GM12878 (cell line): ENCODE results near the gene FAR1. TPM values are rescaled to one million over a fixed set of nuclear protein-coding genes. Genes with fewer than 3 reads are reported as not detected.

Experiments used
- ATAC-seq: fragments of 200-7000 bp; cut with Tn5 transposase; 3 replicates; pipeline ENCODE4 v1.9.1; 2020; ENCODE audit warnings: mild to moderate bottlenecking, moderate library complexity
- BruUV-seq: library from RNA; stranded (reverse); fragments of 400-500 nt; replicated peaks from 2 replicates; lab custom pipeline; 2021; lab: Mats Ljungman, UMichigan
- CTCF ChIA-PET: fragments of 300-600 bp; sonication (Branson Sonifier 250); formaldehyde crosslinking; extraction: SDS; loops from one replicate; lab custom pipeline; 2021; ENCODE audit warnings: inconsistent platforms; lab: Yijun Ruan, JAX
- POLR2A ChIA-PET: fragments of 350-600 bp; formaldehyde crosslinking; extraction: SDS; loops from one replicate; lab custom pipeline; 2021; ENCODE audit warnings: inconsistent platforms; lab: Charles Lee
- RAD21 ChIA-PET: fragments of 300-600 bp; sonication (Branson Sonifier 250); formaldehyde crosslinking; loops from one replicate; lab custom pipeline; 2023; ENCODE audit warnings: antibody characterized with exemption; ENCODE audit not compliant: unreplicated experiment; lab: Charles Lee
- SMC1A ChIA-PET: fragments of 300-600 bp; sonication (Branson Sonifier 250); formaldehyde crosslinking; loops from one replicate; lab custom pipeline; 2023; ENCODE audit not compliant: unreplicated experiment, uncharacterized antibody; lab: Charles Lee
- DNase-seq: peaks from one replicate; pipeline ENCODE4 v3.0.0-alpha.2; 2011; ENCODE audit warnings: low read depth, low spot score
- FAIRE-seq: peaks from 3 replicates; lab custom pipeline; 2011; peaks lifted over from hg19 to GRCh38; lab: Jason Lieb, UNC
- H2AFZ ChIP-seq: 2 replicates; pipeline ENCODE4 v1.6.0; 2011; ENCODE audit warnings: low read depth, low read length, control low read depth; ENCODE audit not compliant: control insufficient read depth
- H3K27ac ChIP-seq: 2 replicates; pipeline ENCODE4 v1.5.1; 2011; ENCODE audit warnings: control low read depth; ENCODE audit not compliant: control insufficient read depth, insufficient read depth
- H3K27me3 ChIP-seq, 2 experiments: replicated peaks in 1 of 2; 2 replicates each; pipeline versions ENCODE4 v1.6.0 to v1.6.1; 2011; ENCODE audit warnings: low read length in 1 of 2; ENCODE audit not compliant: control insufficient read depth in 2 of 2, insufficient read depth in 2 of 2
- H3K36me3 ChIP-seq, 2 experiments: 2 replicates each; pipeline ENCODE4 v1.5.1; 2011; ENCODE audit warnings: low read length in 1 of 2; ENCODE audit not compliant: control insufficient read depth in 2 of 2, insufficient read depth in 2 of 2
- H3K4me1 ChIP-seq: 2 replicates; pipeline ENCODE4 v1.6.1; 2011; ENCODE audit warnings: mild to moderate bottlenecking, low read length, moderate library complexity, mixed read lengths; ENCODE audit not compliant: control insufficient read depth, insufficient read depth
- H3K4me2 ChIP-seq: 2 replicates; pipeline ENCODE4 v1.6.0; 2011; ENCODE audit warnings: control low read depth; ENCODE audit not compliant: control insufficient read depth, insufficient read depth
- H3K4me3 ChIP-seq: fragments of 200-600 bp; sonication (generic); 2 replicates; pipeline ENCODE4 v1.5.1; 2016
- H3K79me2 ChIP-seq: 2 replicates; pipeline ENCODE4 v1.6.0; 2011; ENCODE audit warnings: low read length; ENCODE audit not compliant: control insufficient read depth, insufficient read depth
- H3K9ac ChIP-seq: 2 replicates; pipeline ENCODE4 v1.8.0; 2011; ENCODE audit warnings: low read length, control low read depth, mixed read lengths; ENCODE audit not compliant: control insufficient read depth, insufficient read depth
- H3K9me3 ChIP-seq: replicated peaks from 3 replicates; pipeline ENCODE4 v1.5.1; 2011; ENCODE audit warnings: mild to moderate bottlenecking, low read length; ENCODE audit not compliant: control insufficient read depth, insufficient read depth
- H4K20me1 ChIP-seq: 2 replicates; pipeline ENCODE4 v1.6.0; 2011; ENCODE audit not compliant: control insufficient read depth, insufficient read depth
- BMI1 ChIP-seq: fragments of 450-650 bp; IDR thresholded peaks from 2 replicates; pipeline ENCODE4 v1.6.1; 2016; ENCODE audit warnings: mild to moderate bottlenecking, moderate library complexity, borderline replicate concordance
- GATAD2B ChIP-seq: fragments of 450-650 bp; conservative IDR thresholded peaks from 2 replicates; pipeline ENCODE4 v1.6.1; 2017; ENCODE audit warnings: low read depth, mild to moderate bottlenecking, moderate library complexity
- MEF2A ChIP-seq: IDR thresholded peaks from 2 replicates; pipeline ENCODE4 v1.6.1; 2011; ENCODE audit warnings: low read depth, mild to moderate bottlenecking, low read length, moderate library complexity; ENCODE audit not compliant: insufficient read depth
- NBN ChIP-seq: fragments of 450-650 bp; IDR thresholded peaks from 2 replicates; pipeline ENCODE4 v1.6.1; 2016
- NR2F1 ChIP-seq: fragments of 450-650 bp; conservative IDR thresholded peaks from 2 replicates; pipeline ENCODE4 v1.6.1; 2017; ENCODE audit warnings: mild to moderate bottlenecking
- PML ChIP-seq: IDR thresholded peaks from 2 replicates; pipeline ENCODE4 v1.6.1; 2012; ENCODE audit warnings: low read length, inconsistent platforms
- SMARCA5 ChIP-seq: fragments of 450-650 bp; IDR thresholded peaks from 2 replicates; pipeline ENCODE4 v1.6.1; 2017; ENCODE audit warnings: mild to moderate bottlenecking
- TAF1 ChIP-seq: IDR thresholded peaks from 2 replicates; pipeline ENCODE4 v1.6.1; 2011; ENCODE audit warnings: mild to moderate bottlenecking, low read depth, low read length, borderline replicate concordance
- ZNF24 ChIP-seq: fragments of 450-650 bp; IDR thresholded peaks from 2 replicates; pipeline ENCODE4 v1.6.1; 2017; ENCODE audit warnings: antibody characterized with exemption, mild to moderate bottlenecking
- ZNF592 ChIP-seq: fragments of 450-650 bp; IDR thresholded peaks from 2 replicates; pipeline ENCODE4 v1.6.1; 2017; ENCODE audit warnings: mild to moderate bottlenecking, moderate library complexity
- in situ Hi-C: fragments of 300-500 bp; cut with MboI; formaldehyde crosslinking; loops from 9 replicates; pipeline ENCODE4 v1.14.3; 2018; ENCODE audit warnings: mixed read lengths
- intact Hi-C: fragments of 100-400 bp; cut with micrococcal nuclease; formaldehyde crosslinking; loops from one replicate; pipeline ENCODE4 v1.14.2; 2022; ENCODE audit not compliant: unreplicated experiment
- polyA plus RNA-seq, 11 experiments: library from polyadenylated mRNA; depleted of rRNA in 4 of 11; unstranded in 6 of 11; stranded (reverse) in 5 of 11; fragments of >200 nt; fragmentation: Nextera tagmentation in 4 of 11; fragmentation: Illumina TruSeq in 1 of 11; extraction: Ambion mirVana in 4 of 11; extraction: Trizol in 1 of 11; gene quantifications; 1 replicate in 1 of 11; 2 replicates in 10 of 11; pipeline versions ENCODE4 v1.2.1 to v1.2.3, GENCODE V29; 2011 to 2016; ENCODE audit warnings: inconsistent platforms in 2 of 11, missing spikeins in 2 of 11, low read depth in 1 of 11
- total RNA-seq, 4 experiments: library from RNA; depleted of rRNA in 3 of 4; stranded (reverse); fragments of >200 nt in 3 of 4; fragmentation: Illumina TruSeq in 1 of 4; extraction: Trizol in 1 of 4; gene quantifications; 2 replicates each; pipeline versions ENCODE4 v1.2.1 to v1.2.3, GENCODE V29; 2013 to 2021
- TF ChIP-seq, protein P1 (sequence below): fragments of 450-650 bp; IDR thresholded peaks from 2 replicates; pipeline ENCODE4 v1.6.1; 2017; ENCODE audit warnings: mild to moderate bottlenecking, moderate library complexity
- TF ChIP-seq, protein P2 (sequence below): fragments of 450-650 bp; IDR thresholded peaks from 2 replicates; pipeline ENCODE4 v1.6.1; 2018; ENCODE audit warnings: borderline replicate concordance, mild to moderate bottlenecking; ENCODE audit not compliant: partially characterized antibody

The FAR1 gene
- total and polyA plus RNA-seq, 10 of the 15 experiments (the other 5 are each of a cell fraction or from before 2014, with no cell fraction given): 10.1 to 73.9 (median 30.8) TPM

DNA sequence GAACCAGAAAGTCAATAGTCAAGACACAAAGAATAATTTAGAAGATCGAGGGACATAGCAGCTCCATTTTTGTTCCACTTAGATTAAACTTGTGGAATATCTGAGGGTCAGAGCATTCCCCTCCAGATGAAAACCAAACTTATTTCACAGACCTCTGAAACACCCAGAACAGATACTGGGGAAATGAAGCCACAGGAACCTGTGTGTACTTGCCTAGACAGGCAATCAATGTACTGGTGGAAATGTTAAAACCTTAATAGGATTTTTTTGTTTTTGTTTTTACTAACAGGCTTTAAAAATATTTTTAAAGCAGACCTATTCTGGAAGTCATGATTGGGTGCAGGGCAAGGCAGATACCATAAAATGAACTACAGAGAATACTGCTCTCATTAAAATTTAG lies 4.1 kb upstream of the FAR1 start (continued):
- TF ChIP-seq ZNF592 (no peak), BMI1 (no peak), MEF2A (no peak)

DNA sequence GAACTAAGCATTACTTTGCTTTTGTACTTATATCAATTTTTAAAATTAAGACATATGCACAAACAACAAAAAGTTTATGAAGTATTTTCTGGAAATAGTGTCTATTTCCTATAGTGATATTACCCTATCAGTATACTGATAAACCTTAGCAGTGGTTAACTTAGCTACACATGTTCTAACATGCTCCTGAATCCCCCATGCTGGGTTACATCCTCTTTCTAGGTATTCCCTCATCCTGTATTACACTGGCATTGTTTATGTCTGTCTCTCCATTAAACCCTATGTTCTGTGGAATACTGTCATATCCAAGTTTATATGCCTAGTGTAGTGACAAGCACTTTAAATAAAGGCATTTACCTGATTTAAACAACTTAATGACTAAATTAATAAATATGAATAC lies 1.8 kb upstream of the FAR1 start:
- H3K79me2 ChIP-seq: peaks cover 32% of the 10 kb centered on the region
- H2AFZ ChIP-seq: no peak overlapping the region
- no peak overlapping the region for H3K4me2 ChIP-seq
- no peaks in the 10 kb centered on the region for H4K20me1 ChIP-seq
- ChIA-PET SMC1A (interaction anchor here (0.8 to 2.0 kb wide), 7 partner anchors 11 to 203 kb away, joined by 3 to 9 read pairs (median 5); partner anchors contain the start of gene BTBD10), RAD21 (interaction anchor here (0.9 to 1.5 kb wide), 3 partner anchors 28 to 106 kb away, joined by 3 to 5 read pairs (median 5); no protein-coding TSS in a partner anchor), CTCF (interaction anchor here (0.9 to 1.4 kb wide), 4 partner anchors 22 to 280 kb away, joined by 3 to 7 read pairs (median 4); no protein-coding TSS in a partner anchor), POLR2A (interaction anchor here (0.6 to 1.9 kb wide), 2 partner anchors 203 to 1966 kb away, joined by 3 to 6 read pairs; partner anchors contain the start of gene BTBD10)
- FAIRE-seq: no peak
- BruUV-seq: no TSS peak
- no peaks in the 10 kb centered on the region for H3K36me3 ChIP-seq
- no peak overlapping the region for H3K27ac ChIP-seq
- H3K9ac ChIP-seq: no peak overlapping the region
- peaks cover 10% of the 10 kb centered on the region for H3K4me1 ChIP-seq
- no peak overlapping the region for H3K4me3 ChIP-seq
- no peak for DNase-seq
- no peaks in the 10 kb centered on the region; the same call in 2 of the 3 replicates for H3K9me3 ChIP-seq
- intact Hi-C loops (loop anchor here (5.0 to 10.0 kb wide), 2 partner anchors 204 to 332 kb away; partner anchors contain the start of gene BTBD10), in situ Hi-C loops (no loop called here)
- ATAC-seq: no peak
- H3K27me3 ChIP-seq: no peaks in the 10 kb centered on the region
- TF ChIP-seq MEF2A: no peak
- TF ChIP-seq, protein P1, sequence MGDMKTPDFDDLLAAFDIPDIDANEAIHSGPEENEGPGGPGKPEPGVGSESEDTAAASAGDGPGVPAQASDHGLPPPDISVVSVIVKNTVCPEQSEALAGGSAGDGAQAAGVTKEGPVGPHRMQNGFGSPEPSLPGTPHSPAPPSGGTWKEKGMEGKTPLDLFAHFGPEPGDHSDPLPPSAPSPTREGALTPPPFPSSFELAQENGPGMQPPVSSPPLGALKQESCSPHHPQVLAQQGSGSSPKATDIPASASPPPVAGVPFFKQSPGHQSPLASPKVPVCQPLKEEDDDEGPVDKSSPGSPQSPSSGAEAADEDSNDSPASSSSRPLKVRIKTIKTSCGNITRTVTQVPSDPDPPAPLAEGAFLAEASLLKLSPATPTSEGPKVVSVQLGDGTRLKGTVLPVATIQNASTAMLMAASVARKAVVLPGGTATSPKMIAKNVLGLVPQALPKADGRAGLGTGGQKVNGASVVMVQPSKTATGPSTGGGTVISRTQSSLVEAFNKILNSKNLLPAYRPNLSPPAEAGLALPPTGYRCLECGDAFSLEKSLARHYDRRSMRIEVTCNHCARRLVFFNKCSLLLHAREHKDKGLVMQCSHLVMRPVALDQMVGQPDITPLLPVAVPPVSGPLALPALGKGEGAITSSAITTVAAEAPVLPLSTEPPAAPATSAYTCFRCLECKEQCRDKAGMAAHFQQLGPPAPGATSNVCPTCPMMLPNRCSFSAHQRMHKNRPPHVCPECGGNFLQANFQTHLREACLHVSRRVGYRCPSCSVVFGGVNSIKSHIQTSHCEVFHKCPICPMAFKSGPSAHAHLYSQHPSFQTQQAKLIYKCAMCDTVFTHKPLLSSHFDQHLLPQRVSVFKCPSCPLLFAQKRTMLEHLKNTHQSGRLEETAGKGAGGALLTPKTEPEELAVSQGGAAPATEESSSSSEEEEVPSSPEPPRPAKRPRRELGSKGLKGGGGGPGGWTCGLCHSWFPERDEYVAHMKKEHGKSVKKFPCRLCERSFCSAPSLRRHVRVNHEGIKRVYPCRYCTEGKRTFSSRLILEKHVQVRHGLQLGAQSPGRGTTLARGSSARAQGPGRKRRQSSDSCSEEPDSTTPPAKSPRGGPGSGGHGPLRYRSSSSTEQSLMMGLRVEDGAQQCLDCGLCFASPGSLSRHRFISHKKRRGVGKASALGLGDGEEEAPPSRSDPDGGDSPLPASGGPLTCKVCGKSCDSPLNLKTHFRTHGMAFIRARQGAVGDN: no peak
- TF ChIP-seq, protein P2, sequence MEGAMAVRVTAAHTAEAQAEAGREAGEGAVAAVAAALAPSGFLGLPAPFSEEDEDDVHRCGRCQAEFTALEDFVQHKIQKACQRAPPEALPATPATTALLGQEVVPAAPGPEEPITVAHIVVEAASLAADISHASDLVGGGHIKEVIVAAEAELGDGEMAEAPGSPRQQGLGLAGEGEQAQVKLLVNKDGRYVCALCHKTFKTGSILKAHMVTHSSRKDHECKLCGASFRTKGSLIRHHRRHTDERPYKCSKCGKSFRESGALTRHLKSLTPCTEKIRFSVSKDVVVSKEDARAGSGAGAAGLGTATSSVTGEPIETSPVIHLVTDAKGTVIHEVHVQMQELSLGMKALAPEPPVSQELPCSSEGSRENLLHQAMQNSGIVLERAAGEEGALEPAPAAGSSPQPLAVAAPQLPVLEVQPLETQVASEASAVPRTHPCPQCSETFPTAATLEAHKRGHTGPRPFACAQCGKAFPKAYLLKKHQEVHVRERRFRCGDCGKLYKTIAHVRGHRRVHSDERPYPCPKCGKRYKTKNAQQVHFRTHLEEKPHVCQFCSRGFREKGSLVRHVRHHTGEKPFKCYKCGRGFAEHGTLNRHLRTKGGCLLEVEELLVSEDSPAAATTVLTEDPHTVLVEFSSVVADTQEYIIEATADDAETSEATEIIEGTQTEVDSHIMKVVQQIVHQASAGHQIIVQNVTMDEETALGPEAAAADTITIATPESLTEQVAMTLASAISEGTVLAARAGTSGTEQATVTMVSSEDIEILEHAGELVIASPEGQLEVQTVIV: no peak
- TF ChIP-seq PML: no peak
- no peak for TF ChIP-seq SMARCA5
- TF ChIP-seq TAF1: no peak
- TF ChIP-seq GATAD2B: no peak
- no peak for TF ChIP-seq NBN
- no peak for TF ChIP-seq NR2F1
- no peak for TF ChIP-seq ZNF24
